Measurements from ENCODE around the gene KCNT2.

GRCh38 chr1:196357913-196358312 lies 250.3 kb downstream of the KCNT2 start:
- TF ChIP-seq FOXA1 (IDR thresholded peaks at IDR 0.05) = no peak
- no peak for TF ChIP-seq L3MBTL2 (conservative IDR thresholded peaks at IDR 0.05)
- TF ChIP-seq FOXK2 (IDR thresholded peaks at IDR 0.05) = no peak
- no peak for TF ChIP-seq TARDBP (IDR thresholded peaks at IDR 0.05)
- TF ChIP-seq SP1 (IDR thresholded peaks at IDR 0.05) = no peak
- no peak for TF ChIP-seq PKNOX1 (IDR thresholded peaks at IDR 0.05)
- TF ChIP-seq SUZ12 (IDR thresholded peaks at IDR 0.05) = no peak
- TF ChIP-seq ZNF384 (IDR thresholded peaks at IDR 0.05) = no peak
- TF ChIP-seq BHLHE40 (IDR thresholded peaks at IDR 0.05; ENCODE audit: borderline replicate concordance) = no peak
- TF ChIP-seq FOXM1 (IDR thresholded peaks at IDR 0.05; ENCODE audit: borderline replicate concordance) = no peak
- TF ChIP-seq LEF1 (IDR thresholded peaks at IDR 0.05; ENCODE audit: borderline replicate concordance) = no peak
- TF ChIP-seq ARNT (IDR thresholded peaks at IDR 0.05) = no peak

Measured in HEK293T (cell line).